GM12878 (cell line): ENCODE results near the gene TMEM151A. TPM values are rescaled to one million over a fixed set of nuclear protein-coding genes. Genes with fewer than 3 reads are reported as not detected.

Experiments used
- ATF2 ChIP-seq: IDR thresholded peaks from 2 replicates; pipeline ENCODE4 v1.6.1; 2012; ENCODE audit warnings: low read length, inconsistent platforms
- ATF3 ChIP-seq: IDR thresholded peaks from 2 replicates; pipeline ENCODE4 v1.6.1; 2011; ENCODE audit warnings: low read depth, mild to moderate bottlenecking, low read length, moderate library complexity, borderline replicate concordance; ENCODE audit errors: extremely low read depth
- CREB1 ChIP-seq: IDR thresholded peaks from 2 replicates; pipeline ENCODE4 v1.6.1; 2012; ENCODE audit warnings: low read depth, mild to moderate bottlenecking, inconsistent platforms
- ESRRA ChIP-seq: IDR thresholded peaks from 2 replicates; pipeline ENCODE4 v1.6.1; 2012; ENCODE audit warnings: mild to moderate bottlenecking, low read length, improper control_type of control experiment
- GABPA ChIP-seq: IDR thresholded peaks from 2 replicates; pipeline ENCODE4 v1.6.1; 2014; ENCODE audit warnings: antibody characterized with exemption, low read depth, mild to moderate bottlenecking, inconsistent platforms
- GATAD2B ChIP-seq: fragments of 450-650 bp; conservative IDR thresholded peaks from 2 replicates; pipeline ENCODE4 v1.6.1; 2017; ENCODE audit warnings: low read depth, mild to moderate bottlenecking, moderate library complexity
- HCFC1 ChIP-seq: fragments of 150-350 bp; IDR thresholded peaks from 2 replicates; pipeline ENCODE4 v1.6.1; 2014; ENCODE audit warnings: low read length
- HDAC6 ChIP-seq: fragments of 200-600 bp; sonication (generic); IDR thresholded peaks from one replicate; pipeline ENCODE4 v1.8.0; 2017; ENCODE audit warnings: antibody characterized with exemption; ENCODE audit not compliant: unreplicated experiment
- IRF5 ChIP-seq: fragments of 450-650 bp; IDR thresholded peaks from 2 replicates; pipeline ENCODE4 v1.6.1; 2017; ENCODE audit warnings: borderline replicate concordance
- MEF2A ChIP-seq: IDR thresholded peaks from 2 replicates; pipeline ENCODE4 v1.6.1; 2011; ENCODE audit warnings: low read depth, mild to moderate bottlenecking, low read length, moderate library complexity; ENCODE audit not compliant: insufficient read depth
- POLR2AphosphoS5 ChIP-seq: IDR thresholded peaks from 2 replicates; pipeline ENCODE4 v1.6.1; 2011; ENCODE audit warnings: mild to moderate bottlenecking, low read length, inconsistent platforms
- RELA ChIP-seq: fragments of 450-650 bp; IDR thresholded peaks from 2 replicates; pipeline ENCODE4 v1.8.0; 2014; ENCODE audit warnings: borderline replicate concordance; ENCODE audit not compliant: partially characterized antibody
- SP1 ChIP-seq: IDR thresholded peaks from one replicate; pipeline ENCODE4 v1.6.1; 2011; ENCODE audit warnings: low read depth, low read length
- YBX1 ChIP-seq: fragments of 450-650 bp; IDR thresholded peaks from 2 replicates; pipeline ENCODE4 v1.6.1; 2016; ENCODE audit warnings: antibody characterized with exemption
- ZBED1 ChIP-seq: IDR thresholded peaks from 2 replicates; pipeline ENCODE4 v1.6.1; 2016; ENCODE audit warnings: borderline replicate concordance
- ZBTB40 ChIP-seq: fragments of 450-650 bp; IDR thresholded peaks from 2 replicates; pipeline ENCODE4 v1.6.1; 2016; ENCODE audit warnings: mild to moderate bottlenecking, moderate library complexity, borderline replicate concordance
- ZNF592 ChIP-seq: fragments of 450-650 bp; IDR thresholded peaks from 2 replicates; pipeline ENCODE4 v1.6.1; 2017; ENCODE audit warnings: mild to moderate bottlenecking, moderate library complexity
- polyA plus RNA-seq, 11 experiments: library from polyadenylated mRNA; depleted of rRNA in 4 of 11; unstranded in 6 of 11; stranded (reverse) in 5 of 11; fragments of >200 nt; fragmentation: Nextera tagmentation in 4 of 11; fragmentation: Illumina TruSeq in 1 of 11; extraction: Ambion mirVana in 4 of 11; extraction: Trizol in 1 of 11; gene quantifications; 1 replicate in 1 of 11; 2 replicates in 10 of 11; pipeline versions ENCODE4 v1.2.1 to v1.2.3, GENCODE V29; 2011 to 2016; ENCODE audit warnings: inconsistent platforms in 2 of 11, missing spikeins in 2 of 11, low read depth in 1 of 11
- total RNA-seq, 4 experiments: library from RNA; depleted of rRNA in 3 of 4; stranded (reverse); fragments of >200 nt in 3 of 4; fragmentation: Illumina TruSeq in 1 of 4; extraction: Trizol in 1 of 4; gene quantifications; 2 replicates each; pipeline versions ENCODE4 v1.2.1 to v1.2.3, GENCODE V29; 2013 to 2021

Gene TMEM151A
- total and polyA plus RNA-seq, 10 of the 15 experiments (the other 5 are each of a cell fraction or from before 2014, with no cell fraction given), result not detected

GRCh38 chr11:66268244-66268951 lies 23.3 kb upstream of the TMEM151A start, which contains the start of gene RAB1B (continued):
- no peak for TF ChIP-seq ATF3
- no peak for TF ChIP-seq ZBED1
- TF ChIP-seq ZNF592, result no peak
- peak; percentile 78; the same call in 1 of the 2 replicates for TF ChIP-seq ESRRA
- TF ChIP-seq POLR2AphosphoS5, result peak; percentile 61
- no peak for TF ChIP-seq HDAC6
- TF ChIP-seq GABPA, result no peak
- TF ChIP-seq RELA, result peak; percentile 32
- peak; percentile 76 for TF ChIP-seq CREB1
- peak; percentile 94 for TF ChIP-seq HCFC1
- TF ChIP-seq IRF5, result no peak
- TF ChIP-seq SP1, result peak; percentile 70
- no peak for TF ChIP-seq ATF2
- no peak; the same call in 1 of the 2 replicates for TF ChIP-seq ZBTB40
- TF ChIP-seq YBX1, result no peak
- no peak for TF ChIP-seq MEF2A
- TF ChIP-seq GATAD2B, result no peak; the same call in 1 of the 2 replicates
